DMS79 (cell line): Measurements from ENCODE around the gene RAP1A.

Experiments used
- DNase-seq: peaks from one replicate; lab custom pipeline; 2025; lab: John Stamatoyannopoulos, UW

Gene RAP1A

DNA sequence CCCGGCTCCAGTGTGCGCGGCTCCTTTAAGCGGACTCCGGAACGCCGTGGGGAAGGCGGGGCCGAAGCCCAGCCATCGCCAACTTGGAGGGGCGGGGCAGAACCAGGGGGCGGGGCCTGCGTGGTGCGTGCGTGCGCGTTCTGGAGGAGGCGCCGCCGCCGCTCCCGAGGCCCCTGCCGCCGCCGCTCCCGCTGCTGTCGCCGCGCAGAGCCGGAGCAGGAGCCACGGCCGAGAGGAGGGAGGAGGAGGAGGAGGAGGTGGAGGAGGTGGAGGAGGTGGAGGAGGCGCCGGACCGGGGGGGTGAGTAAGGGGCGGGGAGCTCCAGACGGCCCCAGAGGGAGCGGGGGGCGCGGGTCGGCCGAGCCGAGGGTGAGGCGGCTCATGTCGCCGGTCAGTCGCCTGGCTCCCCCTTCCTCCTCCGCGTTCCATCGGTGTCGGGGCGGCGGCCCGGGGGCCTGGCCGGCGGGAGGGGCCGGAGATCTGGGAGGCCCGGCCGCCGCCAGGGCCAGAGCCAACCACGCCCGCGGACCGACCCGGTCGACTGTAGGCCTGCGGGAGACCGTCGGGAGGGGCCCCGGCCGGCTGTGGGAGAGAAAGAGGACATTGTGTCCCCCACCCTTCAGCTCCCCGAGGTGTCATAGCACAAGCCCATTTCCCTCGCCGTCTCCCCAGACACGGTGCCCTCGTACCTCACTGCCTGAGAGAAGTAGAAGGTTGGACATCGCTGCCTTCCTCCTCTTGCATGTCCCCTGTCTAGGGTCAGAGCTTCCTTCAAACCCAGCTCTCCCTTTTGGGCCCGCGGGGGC lies at the start of gene RAP1A:
TSS of gene RAP1A (plus strand) at position 155 of the 806 bp plus-strand sequence. CDS start 71,572 bp downstream, outside the sequence.
- peak; percentile 66 for DNase-seq

DNA sequence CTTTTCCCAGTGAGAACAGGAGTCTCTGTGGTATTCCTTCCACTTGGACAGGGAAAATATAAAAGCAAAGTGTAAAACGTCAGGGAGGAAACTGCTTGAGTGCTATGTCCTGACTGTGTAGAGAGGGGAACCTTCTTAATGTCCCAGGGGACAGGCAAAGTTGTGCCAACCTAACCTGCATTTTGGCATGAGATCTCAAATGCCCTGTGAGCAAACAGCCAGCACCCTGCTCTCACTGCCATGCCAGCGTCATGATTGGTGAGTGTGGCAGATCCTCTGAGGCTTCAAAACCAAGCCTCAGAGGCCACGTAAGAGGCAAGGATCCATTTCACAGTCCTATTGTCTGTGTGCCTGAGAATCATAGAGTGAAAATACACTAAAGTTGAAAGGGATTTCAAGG lies 49.7 kb upstream of the RAP1A start:
- DNase-seq = no peak

DNA sequence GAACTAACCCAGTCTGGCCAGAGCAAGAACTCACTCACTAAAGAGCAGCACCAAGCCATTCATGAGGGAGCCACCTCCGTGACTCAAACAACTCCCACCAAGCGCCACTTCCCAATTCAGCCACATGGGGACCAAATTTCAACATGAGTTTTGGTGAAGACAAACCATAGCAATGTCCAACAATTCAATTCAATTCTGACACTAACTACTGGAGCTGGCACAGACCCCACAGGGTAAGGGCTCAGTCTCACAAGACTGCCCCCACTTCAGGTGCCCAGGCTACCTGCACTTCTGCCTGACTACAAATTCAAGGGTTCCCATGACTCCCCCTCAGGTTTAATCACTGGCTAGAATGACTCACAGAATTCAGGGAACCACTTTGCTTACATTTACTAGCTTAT lies 48.8 kb upstream of the RAP1A start:
- DNase-seq = no peak

DNA sequence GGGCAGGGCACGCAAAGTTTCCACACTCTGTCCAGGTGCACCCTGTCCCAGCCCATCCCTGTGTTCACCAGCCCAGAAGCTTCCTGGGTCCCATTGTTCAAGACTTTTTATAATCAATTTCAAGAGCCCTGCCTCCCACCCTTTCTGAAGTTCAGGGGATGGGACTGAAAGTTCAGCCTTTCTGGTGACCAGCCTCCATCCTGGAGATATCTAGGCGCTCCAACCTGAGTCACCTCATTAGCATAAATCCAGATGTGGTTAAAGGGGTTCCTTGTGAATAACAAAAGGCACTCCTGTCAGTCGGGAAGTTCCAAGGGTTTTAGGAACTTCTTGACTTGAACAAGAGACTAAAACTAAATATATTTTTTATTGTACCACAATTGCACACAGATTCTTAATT lies 48.4 kb upstream of the RAP1A start:
- no peak for DNase-seq

DNA sequence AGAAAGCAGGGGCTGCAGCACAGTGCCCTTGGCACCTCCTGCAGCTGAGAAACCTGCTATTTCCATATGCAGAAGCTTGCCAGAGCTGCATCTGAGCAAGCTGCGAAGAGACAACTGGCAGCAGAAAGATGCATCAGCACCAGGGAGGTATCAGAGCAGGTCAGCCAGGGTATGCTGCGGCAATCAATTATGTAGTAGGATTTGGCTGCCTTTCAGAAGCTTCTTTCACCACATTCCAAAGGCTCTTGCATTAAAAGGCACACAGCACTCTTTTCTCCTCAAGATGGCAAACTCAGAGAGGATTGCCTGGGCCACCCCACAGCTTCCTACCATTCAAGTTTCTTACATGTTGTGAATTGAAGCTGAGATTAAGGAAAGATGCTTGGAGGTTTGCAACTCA lies 47.6 kb upstream of the RAP1A start:
- DNase-seq = no peak

DNA sequence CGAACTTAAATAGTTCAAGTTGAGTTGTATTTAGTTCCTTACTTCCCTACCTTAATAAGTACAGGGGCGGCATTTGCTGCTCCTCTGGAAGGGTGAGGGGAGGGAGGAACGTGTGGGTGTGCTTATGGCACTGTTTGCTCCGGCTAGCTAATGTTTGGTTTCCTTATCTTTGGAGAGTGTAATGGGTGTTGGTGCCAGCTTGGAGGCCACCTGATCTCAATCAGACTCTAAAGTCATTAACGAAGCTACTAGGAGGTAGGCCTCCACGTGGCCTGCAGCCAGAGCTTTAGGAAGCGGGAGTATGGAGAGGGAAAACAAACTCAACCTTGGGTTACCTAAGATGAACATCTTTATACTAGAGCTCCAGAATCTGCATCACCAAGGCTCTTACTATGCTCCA lies 43.0 kb upstream of the RAP1A start:
- DNase-seq = no peak

DNA sequence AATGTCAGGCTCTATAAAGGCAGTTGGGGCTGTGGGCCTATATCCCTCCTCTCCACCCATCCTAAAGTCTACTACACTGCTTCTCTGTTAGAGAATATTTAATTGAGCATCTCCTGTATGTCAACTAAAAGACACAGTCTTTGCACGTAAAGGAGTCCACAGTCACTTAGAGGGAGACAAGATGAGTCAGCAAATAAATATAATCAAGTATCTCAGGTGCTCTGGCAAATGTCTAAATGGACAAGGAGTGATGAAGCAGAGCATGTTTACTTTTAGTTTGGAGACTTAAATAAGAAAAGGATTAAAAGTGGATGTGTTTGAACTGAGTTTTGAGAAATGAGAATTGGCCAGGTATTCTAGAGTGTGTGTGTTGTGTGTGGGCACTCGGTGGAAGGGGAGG lies 41.8 kb upstream of the RAP1A start:
- no peak for DNase-seq

DNA sequence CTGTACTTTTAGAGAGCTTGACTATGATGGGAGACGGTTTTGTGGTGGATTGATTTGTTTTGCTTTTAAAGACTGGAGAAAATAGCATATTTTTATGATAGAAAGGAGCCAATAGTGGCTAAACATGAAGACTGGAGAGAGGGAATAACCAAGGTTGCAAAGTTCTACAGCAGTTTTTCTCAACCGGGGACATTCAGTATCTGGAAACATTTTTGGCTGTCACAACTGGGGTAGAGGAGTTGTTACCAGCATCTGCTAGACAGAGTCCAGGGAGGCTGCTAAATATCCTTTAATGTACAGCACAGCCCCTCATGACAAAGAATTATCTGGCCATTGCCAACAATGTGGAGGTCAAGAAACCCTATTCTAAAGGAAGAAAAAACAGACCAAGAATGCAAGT lies 38.4 kb upstream of the RAP1A start:
- DNase-seq = no peak

DNA sequence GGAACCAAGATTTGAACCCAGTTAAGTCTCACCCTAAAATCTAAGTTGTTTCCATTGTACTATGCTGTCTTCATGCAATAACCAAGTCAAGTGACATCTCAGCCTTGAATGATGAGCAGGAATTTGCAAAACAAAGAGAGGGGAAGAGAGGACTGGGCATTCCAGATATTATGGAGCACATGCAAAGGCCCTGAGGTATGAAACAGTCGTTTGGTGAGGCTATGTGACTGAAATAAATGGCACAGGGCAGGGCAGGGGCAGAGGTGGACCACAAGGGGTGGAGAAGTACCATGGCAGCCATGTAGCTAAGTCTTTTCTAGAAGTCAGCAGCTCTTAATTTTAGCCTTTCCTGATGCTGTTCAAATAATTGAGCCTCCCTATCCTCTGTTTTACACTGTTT lies 37.6 kb upstream of the RAP1A start:
- DNase-seq = no peak

DNA sequence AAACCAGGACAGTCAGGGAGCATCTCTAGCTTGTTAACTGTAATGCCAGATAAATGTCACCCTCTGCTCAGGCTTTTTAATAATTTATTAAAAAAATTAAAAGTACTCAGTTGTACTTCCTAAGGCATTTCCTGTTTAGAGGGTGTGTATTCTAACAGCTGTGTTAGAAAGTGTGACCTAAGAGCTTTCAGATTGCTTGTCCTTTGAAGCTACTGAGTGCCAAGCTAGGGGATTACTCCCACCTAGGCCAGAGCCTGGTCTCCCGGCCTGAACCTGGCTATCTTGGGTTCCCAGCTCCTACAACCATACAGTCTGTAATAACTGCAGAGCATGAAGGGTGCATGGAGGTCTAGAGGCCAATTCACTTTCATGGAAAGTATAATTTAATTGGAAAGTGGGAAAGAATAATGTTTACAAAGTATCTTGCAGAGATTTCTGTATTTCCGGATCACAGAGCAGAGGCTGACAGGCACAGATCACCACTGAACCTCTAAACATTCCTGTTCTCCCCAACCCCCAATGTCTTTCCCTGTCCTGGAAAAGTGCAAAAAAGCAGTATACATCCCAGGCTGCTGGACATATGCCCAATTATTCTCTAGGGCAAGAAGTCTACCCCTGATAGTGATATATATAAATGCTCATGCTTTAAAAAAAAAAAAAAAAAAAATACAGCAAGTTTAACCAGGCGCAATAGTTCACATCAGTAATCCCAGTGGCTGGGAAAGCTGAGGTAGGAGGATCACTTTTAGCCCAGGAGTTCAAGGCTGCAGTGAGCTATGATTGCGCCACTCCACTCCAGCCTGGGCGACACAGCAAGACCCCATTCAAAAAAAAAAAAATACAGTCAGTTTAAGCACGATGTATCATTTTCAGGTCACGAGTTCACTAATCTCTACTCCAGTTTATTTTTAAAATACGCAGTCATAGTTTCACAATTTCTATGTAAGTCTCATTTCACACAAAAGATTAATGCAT lies 36.7 kb upstream of the RAP1A start:
- DNase-seq = no peak

DNA sequence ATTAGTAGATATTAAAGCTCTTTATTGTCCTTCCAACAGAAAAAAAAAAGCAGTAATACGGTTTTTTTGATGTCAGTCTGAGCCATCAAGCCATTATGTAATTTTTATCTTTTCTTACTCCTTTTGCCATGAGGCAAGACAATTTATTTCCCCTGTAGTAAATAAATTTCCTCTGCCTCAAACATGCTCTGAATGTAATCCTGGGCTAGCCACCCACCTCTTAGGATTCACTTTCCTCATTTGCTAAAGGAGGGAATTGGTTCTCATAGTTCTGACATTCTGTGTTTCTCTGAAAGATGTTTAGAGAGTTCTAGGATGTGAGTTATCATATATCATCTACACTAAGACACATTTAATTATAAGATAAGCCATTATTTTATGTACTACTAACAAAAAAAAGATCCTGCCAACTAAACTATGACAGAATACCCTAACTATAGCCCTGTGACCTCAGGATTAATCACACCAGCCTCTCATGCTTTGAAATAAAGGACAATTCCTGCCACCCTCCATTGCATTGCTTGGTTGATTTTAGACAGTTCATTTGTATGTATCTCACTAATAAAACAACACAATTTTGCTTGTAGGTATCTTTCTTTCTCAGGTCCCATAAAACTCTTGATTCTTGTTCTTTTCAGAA lies 34.0 kb upstream of the RAP1A start:
- DNase-seq = no peak

DNA sequence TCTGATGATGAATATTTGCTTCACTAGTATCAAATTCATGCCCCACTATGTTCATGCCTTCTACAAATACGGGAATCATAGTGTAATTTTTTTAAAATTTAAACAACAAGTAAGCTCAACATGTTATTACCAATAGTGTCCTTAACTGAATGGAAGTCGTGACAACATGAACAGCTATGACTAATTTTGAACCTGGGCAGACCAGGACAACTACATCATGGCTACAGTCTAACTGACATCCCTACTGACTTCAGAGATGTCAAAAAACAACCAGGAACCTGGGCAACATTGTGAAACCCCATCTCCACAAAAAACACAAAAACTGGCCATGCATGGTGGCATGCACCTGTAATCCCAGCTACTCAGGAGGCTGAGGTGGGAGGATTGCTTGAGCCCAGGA lies 33.5 kb upstream of the RAP1A start:
- no peak for DNase-seq

DNA sequence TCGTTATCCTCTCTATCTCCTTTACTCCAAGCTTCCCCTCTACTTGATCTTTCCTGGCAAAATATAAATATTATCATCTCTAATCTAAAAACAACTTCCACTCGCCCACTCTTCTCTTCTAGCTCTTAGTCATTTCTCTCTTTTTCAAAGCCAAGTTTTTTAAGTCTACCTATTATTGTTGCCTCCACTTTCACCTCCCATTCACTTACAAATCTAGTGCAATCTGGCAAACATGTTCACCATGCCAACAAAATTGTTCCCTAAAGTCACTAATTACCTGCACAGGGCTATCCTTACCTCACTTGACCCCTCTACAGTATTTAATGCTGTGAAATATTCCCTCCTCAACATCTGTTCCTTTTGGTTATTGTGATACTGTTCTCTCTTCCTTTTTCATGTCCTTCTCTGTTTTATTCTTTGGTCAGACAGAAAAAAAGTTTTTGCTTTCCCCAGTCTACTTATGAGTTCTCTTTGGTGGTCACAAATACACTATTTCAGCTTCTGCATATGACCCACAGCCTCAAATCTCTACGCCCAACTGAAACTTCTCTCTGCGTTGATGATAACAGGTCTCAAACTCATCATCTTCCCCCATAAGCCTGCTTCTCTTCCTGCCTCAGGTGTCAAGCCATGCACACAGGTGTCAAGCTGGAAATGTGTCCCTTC lies 31.9 kb upstream of the RAP1A start:
- DNase-seq = no peak

DNA sequence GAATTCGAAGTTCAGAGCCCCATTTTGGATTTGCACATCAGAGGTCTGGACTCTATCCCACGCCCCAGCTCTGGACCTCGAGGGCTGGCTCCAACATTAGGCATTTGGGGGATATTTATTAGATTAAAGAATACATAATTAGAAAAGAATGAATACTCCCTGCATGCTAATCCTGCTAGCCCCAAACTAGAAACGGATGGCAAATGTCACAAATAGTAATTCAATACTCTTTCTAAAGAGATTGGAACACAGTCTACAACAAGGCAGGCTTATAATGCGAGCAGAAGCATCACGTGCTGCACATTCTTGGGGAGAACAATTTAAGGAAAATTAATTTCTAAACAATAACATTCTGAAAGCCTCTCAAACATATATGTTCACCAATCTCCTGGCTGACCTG lies 27.7 kb upstream of the RAP1A start:
- DNase-seq = no peak

DNA sequence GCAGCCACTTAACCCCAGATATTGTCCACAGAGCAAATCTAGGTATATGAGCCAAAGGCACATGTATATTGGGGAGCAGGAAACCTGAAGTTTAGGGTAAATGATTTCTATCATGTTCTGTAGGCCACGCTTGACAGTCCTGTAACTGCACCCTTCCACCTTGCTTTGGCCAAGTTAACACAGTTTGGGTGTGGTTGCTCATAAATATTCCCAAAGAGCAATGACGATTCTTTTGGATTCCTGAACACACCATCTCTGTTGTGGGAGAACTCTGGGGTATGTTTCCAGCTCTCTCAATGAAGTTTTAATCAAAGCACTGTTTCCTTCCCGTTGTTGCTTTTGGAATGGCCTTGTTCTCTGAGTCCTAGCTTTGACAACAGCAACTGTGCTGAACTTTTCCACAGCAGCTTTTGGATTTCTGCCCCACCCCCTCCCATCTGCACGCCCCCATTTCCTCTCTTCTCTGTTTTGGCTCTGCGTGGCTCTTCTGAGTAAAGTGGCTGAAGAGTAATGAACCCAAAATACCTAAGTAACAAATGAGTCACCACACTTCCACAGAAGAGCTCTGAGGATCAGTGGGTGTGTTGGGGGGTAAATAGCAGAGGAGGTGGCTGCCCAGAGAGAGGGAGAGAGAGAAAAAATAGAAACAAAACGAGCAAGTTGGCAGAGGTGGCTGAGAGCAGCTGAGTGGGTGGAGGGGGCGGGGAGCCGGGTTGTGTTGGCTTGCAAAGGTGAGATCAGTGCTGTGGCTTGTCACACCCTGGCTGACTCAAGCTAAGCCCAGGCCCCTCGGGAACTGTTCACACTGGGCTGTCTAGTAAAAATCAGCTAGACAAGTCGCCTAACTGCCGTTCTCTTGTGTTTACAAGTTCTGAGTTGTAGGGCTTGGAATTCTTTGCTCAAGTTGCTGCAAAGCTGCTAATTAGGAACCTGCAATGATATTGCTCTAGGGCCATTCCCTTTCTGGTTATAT lies 26.9 kb upstream of the RAP1A start:
- peak; percentile 19 for DNase-seq

DNA sequence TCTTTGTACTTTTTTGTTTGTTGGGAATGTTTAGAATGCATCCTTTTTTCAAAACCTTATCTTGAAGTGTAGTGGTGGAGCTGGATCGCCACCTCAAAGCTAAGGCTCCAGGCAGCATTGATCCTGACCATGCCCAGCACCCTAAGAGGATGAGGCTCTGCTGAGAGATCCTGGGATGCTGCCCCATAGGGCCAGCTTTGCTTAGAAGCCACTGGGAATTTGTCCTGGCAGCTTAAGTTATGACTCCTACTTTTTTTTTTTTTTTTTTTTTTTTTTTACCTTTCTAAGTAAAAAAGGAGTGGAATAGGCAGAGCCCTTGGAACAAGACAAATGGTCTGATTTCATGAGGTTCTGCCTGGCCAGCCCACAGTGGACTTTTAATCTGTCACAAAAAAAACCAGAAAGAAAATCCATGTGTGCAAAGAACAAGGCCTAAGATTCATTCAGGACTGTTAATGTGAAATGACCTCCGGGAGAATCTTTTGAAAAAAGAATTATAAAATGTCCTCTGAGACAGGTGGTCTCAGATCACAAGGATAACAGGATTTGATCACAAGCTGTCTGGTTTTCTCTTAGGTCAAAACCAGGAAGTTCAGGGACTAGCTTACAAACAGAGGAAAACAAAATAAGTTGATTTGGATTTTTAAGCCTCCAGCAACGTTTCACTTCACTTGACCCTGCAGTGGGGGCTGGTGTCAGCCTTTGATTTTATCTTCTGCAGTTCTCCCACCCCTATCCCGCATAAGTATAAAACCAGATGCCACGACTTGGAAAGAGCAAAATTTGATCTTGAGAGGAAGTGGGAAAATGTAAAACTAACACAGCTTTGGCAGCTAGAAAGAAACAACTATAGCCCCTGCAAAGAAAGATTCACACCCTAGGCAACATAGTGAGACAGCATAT lies 25.9 kb upstream of the RAP1A start:
- no peak for DNase-seq

DNA sequence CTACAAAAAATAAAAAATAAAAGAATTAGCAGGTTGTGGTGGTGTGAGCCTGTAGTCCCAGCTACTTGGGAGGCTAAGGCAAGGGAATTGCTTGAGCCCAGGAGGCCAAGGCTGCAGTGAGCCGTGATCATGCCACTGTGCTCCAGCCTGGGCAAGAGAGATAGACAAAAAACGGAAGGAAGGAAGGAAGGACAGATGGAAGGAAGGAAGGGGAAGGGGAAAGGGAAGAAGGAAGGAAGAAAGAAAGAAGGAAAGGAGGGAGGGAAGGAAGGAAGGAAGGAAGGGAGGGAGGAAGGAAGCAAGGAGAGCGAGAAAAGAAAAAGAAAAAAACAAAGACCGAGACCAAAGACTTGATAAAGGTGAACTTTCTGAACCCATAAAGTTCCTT lies 25.3 kb upstream of the RAP1A start:
- DNase-seq = no peak

DNA sequence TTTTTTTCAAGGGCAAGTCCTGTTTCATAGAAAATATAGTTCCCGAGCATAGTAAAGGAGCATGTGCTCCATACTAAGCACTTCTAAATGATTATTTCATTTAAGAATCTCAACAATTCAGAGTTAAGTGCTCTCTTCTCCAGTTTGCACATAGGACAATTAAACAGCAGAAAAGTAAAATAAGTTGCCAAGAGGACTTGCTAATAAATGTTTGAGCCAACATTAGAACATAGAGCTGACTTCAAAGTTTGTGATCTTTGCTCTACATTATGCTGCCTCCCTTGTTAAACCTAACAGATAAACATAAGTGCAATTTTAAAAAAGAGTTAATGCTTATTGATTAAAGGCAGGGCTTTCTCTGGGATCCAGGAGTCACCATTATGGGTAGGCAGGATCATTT lies 23.8 kb upstream of the RAP1A start:
- no peak for DNase-seq

DNA sequence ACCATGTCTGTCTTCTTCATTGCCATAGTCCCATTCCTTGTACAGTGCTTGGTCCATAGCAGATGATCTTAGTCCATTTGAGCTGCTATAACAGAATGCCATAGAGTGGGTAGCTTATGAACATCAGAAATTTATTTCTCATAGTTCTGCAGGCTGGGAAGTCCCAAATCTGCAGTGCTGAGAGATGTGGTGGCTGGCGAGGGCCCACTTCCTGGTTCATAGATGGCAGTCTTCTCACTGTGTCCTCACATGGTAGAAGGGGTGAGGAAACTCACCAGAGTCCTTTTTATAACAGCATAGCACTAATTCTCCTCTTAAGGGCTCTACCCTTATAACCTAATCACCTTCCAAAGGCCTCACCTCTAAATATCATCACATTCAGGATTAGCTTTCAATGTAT lies 23.1 kb upstream of the RAP1A start:
- no peak for DNase-seq

DNA sequence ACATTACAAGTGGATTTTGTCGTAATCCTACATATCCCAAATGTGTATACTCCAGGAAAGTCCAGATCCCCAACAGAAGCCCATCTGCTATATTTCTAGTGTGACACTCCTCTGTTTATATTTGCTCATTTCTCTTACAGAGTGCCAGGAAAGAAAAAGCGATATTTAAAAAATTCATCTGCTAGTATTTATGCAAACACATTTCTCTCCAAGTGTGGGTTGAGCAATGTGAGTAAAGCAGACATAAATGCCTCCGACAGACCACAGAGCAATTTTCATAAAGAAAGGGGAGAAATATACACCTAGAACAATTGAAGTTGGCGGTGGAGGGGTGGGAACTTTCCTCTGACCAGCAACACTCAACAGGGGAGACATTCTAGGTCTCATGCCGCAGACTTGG lies 22.2 kb upstream of the RAP1A start:
- no peak for DNase-seq
